ENCODE data around the gene AGER.

Gene AGER

DNA sequence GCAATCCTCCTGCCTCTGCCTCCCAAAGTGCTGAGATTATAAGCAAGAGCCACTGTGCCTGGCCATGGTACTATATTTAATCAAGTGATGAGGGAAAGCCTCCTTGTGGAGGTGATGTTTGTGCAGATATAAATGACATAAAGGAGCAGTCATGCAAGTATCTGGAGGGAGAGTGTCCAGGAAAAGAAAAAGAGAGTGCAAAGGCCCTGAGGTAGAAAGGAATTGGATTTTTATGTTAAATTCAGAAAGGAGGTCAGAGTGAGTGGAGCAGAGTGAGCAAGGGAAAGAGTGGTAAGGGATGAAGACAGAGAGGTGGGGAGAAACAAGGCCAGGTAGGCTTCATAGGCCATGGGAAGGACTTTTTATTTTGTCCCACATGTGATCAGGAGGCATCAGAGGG, 46.6 kb downstream of the AGER start:
- Histone ChIP-seq H3K9me3 (ENCODE audit: severe bottlenecking) (no peaks in the 10 kb centered on the region), H3K4me3 (ENCODE audit: severe bottlenecking) (no peak overlapping the region), H3K4me1 (ENCODE audit: insufficient read depth, poor library complexity, severe bottlenecking) (no peaks in the 10 kb centered on the region), H3K27ac (ENCODE audit: poor library complexity, severe bottlenecking) (no peak overlapping the region), H3K36me3 (ENCODE audit: low read depth) (no peaks in the 10 kb centered on the region), H3K27me3 (ENCODE audit: insufficient read depth, poor library complexity, severe bottlenecking) (no peaks in the 10 kb centered on the region)
- ATAC-seq (ENCODE audit: low read depth) (no peak), DNase-seq (ENCODE audit: low spot score) (no peak)
- TF ChIP-seq CTCF (IDR thresholded peaks at IDR 0.05; ENCODE audit: poor library complexity, severe bottlenecking), result no peak

- no peak for DNase-seq (ENCODE audit: low spot score)
- Histone ChIP-seq H3K9me3 (ENCODE audit: severe bottlenecking) (no peaks in the 10 kb centered on the region), H3K4me1 (ENCODE audit: insufficient read depth, poor library complexity, severe bottlenecking) (no peaks in the 10 kb centered on the region), H3K4me3 (ENCODE audit: severe bottlenecking) (no peak overlapping the region), H3K36me3 (ENCODE audit: low read depth) (no peaks in the 10 kb centered on the region), H3K27me3 (ENCODE audit: insufficient read depth, poor library complexity, severe bottlenecking) (no peaks in the 10 kb centered on the region), H3K27ac (ENCODE audit: poor library complexity, severe bottlenecking) (no peak overlapping the region)
- no peak for ATAC-seq (ENCODE audit: low read depth)
- TF ChIP-seq CTCF (IDR thresholded peaks at IDR 0.05; ENCODE audit: poor library complexity, severe bottlenecking), result no peak
Measured at GRCh38 chr6:32133786-32134185, 50.3 kb downstream of the AGER start.

DNA sequence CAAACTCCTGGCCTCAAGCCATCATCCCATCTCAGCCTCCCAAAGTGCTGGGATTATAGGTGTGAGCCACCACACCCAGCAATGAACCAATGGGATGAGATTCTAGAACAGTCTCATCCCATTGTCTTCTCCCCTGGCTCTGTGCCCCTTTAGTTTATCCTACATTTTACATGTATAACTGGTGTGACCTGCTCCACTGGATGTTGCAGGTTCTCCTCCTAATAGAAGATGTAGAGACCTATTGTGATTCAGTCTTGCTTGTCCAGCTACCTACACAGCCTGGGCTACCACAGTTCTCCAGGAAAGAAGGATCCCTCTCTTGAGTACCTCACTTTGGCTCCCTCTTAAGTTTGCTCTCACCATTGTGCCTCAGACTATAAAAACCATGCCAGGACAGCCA, 51.9 kb downstream of the AGER start:
- Histone ChIP-seq H3K36me3 (ENCODE audit: low read depth) (no peaks in the 10 kb centered on the region; the same call in 1 of the 2 replicates), H3K4me3 (ENCODE audit: severe bottlenecking) (no peak overlapping the region), H3K27ac (ENCODE audit: poor library complexity, severe bottlenecking) (no peak overlapping the region), H3K4me1 (ENCODE audit: insufficient read depth, poor library complexity, severe bottlenecking) (no peaks in the 10 kb centered on the region), H3K27me3 (ENCODE audit: insufficient read depth, poor library complexity, severe bottlenecking) (no peaks in the 10 kb centered on the region), H3K9me3 (ENCODE audit: severe bottlenecking) (no peaks in the 10 kb centered on the region)
- TF ChIP-seq CTCF (IDR thresholded peaks at IDR 0.05; ENCODE audit: poor library complexity, severe bottlenecking), result no peak
- no peak for ATAC-seq (ENCODE audit: low read depth)
- DNase-seq (ENCODE audit: low spot score), result no peak

GRCh38 chr6:32131439-32131948, 52.6 kb downstream of the AGER start:
- no peak for TF ChIP-seq CTCF (IDR thresholded peaks at IDR 0.05; ENCODE audit: poor library complexity, severe bottlenecking)
- Histone ChIP-seq H3K9me3 (ENCODE audit: severe bottlenecking) (no peaks in the 10 kb centered on the region), H3K27me3 (ENCODE audit: insufficient read depth, poor library complexity, severe bottlenecking) (no peaks in the 10 kb centered on the region), H3K36me3 (ENCODE audit: low read depth) (peaks cover 5% of the 10 kb centered on the region), H3K4me3 (ENCODE audit: severe bottlenecking) (no peak overlapping the region), H3K4me1 (ENCODE audit: insufficient read depth, poor library complexity, severe bottlenecking) (no peaks in the 10 kb centered on the region), H3K27ac (ENCODE audit: poor library complexity, severe bottlenecking) (no peak overlapping the region)
- ATAC-seq (ENCODE audit: low read depth) (no peak), DNase-seq (ENCODE audit: low spot score) (no peak)
